ENCODE measurements around the gene ANGPTL5.
"Not testable (repeated sequence)": the region's sequence is repeated elsewhere in the genome, so short reads cannot be mapped to it uniquely, and the experiment has no call there.

Gene ANGPTL5

GRCh38 chr11:101889767-101890166, 26.6 kb downstream of the ANGPTL5 start:
- in situ Hi-C loops (cut with MboI; ENCODE audit: low sequenced_read_pairs): no loop called here

GRCh38 chr11:101885631-101886030, 30.7 kb downstream of the ANGPTL5 start:
- in situ Hi-C loops (cut with MboI; ENCODE audit: low sequenced_read_pairs): no loop called here

- in situ Hi-C loops (cut with MboI; ENCODE audit: low sequenced_read_pairs): no loop called here
Measured at GRCh38 chr11:101881586-101881985, 34.7 kb downstream of the ANGPTL5 start.

GRCh38 chr11:101880222-101880621, 36.1 kb downstream of the ANGPTL5 start:
- in situ Hi-C loops (cut with MboI; ENCODE audit: low sequenced_read_pairs): no loop called here

GRCh38 chr11:101872171-101872882, 44.0 kb downstream of the ANGPTL5 start:
- in situ Hi-C loops (cut with MboI; ENCODE audit: low sequenced_read_pairs): no loop called here

GRCh38 chr11:101870510-101870909, 45.8 kb downstream of the ANGPTL5 start:
- in situ Hi-C loops (cut with MboI; ENCODE audit: low sequenced_read_pairs): no loop called here

GRCh38 chr11:101867951-101868350, 48.4 kb downstream of the ANGPTL5 start:
- in situ Hi-C loops (cut with MboI; ENCODE audit: low sequenced_read_pairs): no loop called here

- in situ Hi-C loops (cut with MboI; ENCODE audit: low sequenced_read_pairs): no loop called here
Measured at GRCh38 chr11:101866619-101867491, 49.5 kb downstream of the ANGPTL5 start.

GRCh38 chr11:101864098-101864497, 52.2 kb downstream of the ANGPTL5 start:
- in situ Hi-C loops (cut with MboI; ENCODE audit: low sequenced_read_pairs): no loop called here

GRCh38 chr11:101863361-101863760, 53.0 kb downstream of the ANGPTL5 start:
- in situ Hi-C loops (cut with MboI; ENCODE audit: low sequenced_read_pairs): no loop called here

- in situ Hi-C loops (cut with MboI; ENCODE audit: low sequenced_read_pairs): no loop called here
Measured at GRCh38 chr11:101862391-101863233, 53.7 kb downstream of the ANGPTL5 start.

- in situ Hi-C loops (cut with MboI; ENCODE audit: low sequenced_read_pairs): no loop called here
Measured at GRCh38 chr11:101860696-101861427, 55.5 kb downstream of the ANGPTL5 start.

- in situ Hi-C loops (cut with MboI; ENCODE audit: low sequenced_read_pairs): not testable (repeated sequence)
Measured at GRCh38 chr11:101852260-101852659, 64.1 kb downstream of the ANGPTL5 start.

- in situ Hi-C loops (cut with MboI; ENCODE audit: low sequenced_read_pairs): no loop called here
Measured at GRCh38 chr11:101848262-101848661, 68.1 kb downstream of the ANGPTL5 start.

GRCh38 chr11:101844608-101845007, 71.7 kb downstream of the ANGPTL5 start:
- in situ Hi-C loops (cut with MboI; ENCODE audit: low sequenced_read_pairs): no loop called here

GRCh38 chr11:101840704-101841103, 75.6 kb downstream of the ANGPTL5 start:
- in situ Hi-C loops (cut with MboI; ENCODE audit: low sequenced_read_pairs): no loop called here
